Skeletal muscle tissue (tissue), 4 donors: ENCODE data around the gene USP8. TPM values are rescaled to one million over a fixed set of nuclear protein-coding genes. Genes with fewer than 3 reads are reported as not detected.

Source experiments
- H3K27ac ChIP-seq: one replicate; pipeline ENCODE4 v1.7.0; 2013; ENCODE audit warnings: mild to moderate bottlenecking, low read depth, low read length, inconsistent platforms
- H3K27me3 ChIP-seq, 3 donors: one replicate each; pipeline ENCODE4 v1.7.0; 2013; ENCODE audit warnings: low read length in 3 of 3; ENCODE audit not compliant: control insufficient read depth in 3 of 3, insufficient read depth in 3 of 3
- H3K36me3 ChIP-seq, 3 donors: one replicate each; pipeline ENCODE4 v1.7.0; 2013; ENCODE audit warnings: low read length in 3 of 3; ENCODE audit not compliant: control insufficient read depth in 3 of 3, insufficient read depth in 3 of 3
- H3K4me1 ChIP-seq, 3 donors: one replicate each; pipeline ENCODE4 v1.7.0; 2013; ENCODE audit warnings: low read length in 3 of 3, mild to moderate bottlenecking in 3 of 3; ENCODE audit not compliant: control insufficient read depth in 3 of 3, insufficient read depth in 3 of 3
- H3K4me3 ChIP-seq, 3 donors: one replicate each; pipeline ENCODE4 v1.7.0; 2013; ENCODE audit warnings: low read length in 3 of 3
- H3K9ac ChIP-seq, 3 donors: one replicate each; pipeline ENCODE4 v1.7.0; 2013; ENCODE audit warnings: low read length in 3 of 3, mild to moderate bottlenecking in 3 of 3, moderate library complexity in 2 of 3, low read depth in 1 of 3
- H3K9me3 ChIP-seq, 3 donors: one replicate each; pipeline ENCODE4 v1.7.0; 2013; ENCODE audit warnings: low read length in 3 of 3; ENCODE audit not compliant: control insufficient read depth in 3 of 3
- total RNA-seq: library from RNA; depleted of rRNA; stranded (reverse); fragments of >200 nt; gene quantifications from one replicate; pipeline ENCODE4 v1.2.3, GENCODE V29; 2014
- donor health status: Osteomylitis.

Gene USP8
- total RNA-seq, 1 donor from 2014 or later = 19.3 TPM

DNA sequence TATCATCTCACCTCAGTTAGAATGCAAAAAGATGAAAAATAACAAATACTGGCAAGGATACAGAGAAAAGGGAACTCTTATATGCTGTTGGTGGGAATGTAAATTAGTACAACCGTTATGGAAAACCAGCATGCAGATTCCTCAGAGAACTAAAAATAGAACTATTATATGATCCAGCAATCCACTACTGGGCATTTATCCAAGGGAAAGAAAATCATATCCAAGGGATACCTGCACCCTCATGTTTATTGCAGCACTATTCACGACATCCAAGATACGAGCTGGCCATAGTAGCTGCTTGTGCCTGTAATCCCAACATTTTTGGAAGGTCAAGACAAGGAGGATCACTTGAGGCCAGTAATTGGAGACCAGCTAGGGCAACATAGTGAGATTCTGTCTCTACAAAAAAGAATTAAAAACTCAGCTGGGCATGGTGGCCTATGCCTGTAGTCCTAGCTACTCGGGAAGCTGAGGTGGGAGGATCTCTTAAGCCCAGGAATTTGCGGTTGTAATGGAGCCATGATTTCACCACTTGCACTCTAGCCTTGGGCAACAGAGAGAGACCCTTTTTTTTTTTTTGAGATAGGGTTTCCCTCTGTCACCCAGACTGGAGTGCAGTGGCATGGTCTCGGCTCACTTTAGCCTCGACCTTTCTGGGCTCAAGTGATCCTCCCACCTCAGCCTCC, 95.7 kb downstream of the USP8 start:
- no peaks in the 10 kb centered on the region for H3K36me3 ChIP-seq
- H3K4me3 ChIP-seq = no peak overlapping the region
- no peaks in the 10 kb centered on the region for H3K4me1 ChIP-seq
- H3K27me3 ChIP-seq = no peaks in the 10 kb centered on the region
- no peak overlapping the region for H3K27ac ChIP-seq
- no peak overlapping the region for H3K9ac ChIP-seq
- peaks cover 0 to 3% (median 3%) of the 10 kb centered on the region in 3 donors for H3K9me3 ChIP-seq

DNA sequence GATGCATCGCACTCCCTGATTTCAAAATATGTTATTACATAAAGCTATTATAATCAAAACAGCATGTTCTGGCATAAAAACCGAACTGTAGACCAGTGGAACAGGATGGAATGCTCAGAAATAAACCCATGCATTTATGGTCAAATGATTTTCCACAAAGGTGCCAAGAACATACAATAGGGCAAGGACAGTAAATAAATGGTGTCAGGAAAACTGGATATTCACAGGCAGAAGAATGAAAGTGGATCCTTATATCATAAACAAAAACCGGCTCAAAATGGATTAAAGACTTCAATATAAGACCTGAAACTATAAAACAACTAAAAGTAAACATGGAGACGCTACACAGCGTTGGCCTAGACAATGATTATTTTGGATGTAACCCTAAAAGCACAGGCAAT, 99.6 kb downstream of the USP8 start:
- H3K9ac ChIP-seq = no peak overlapping the region
- H3K27me3 ChIP-seq = no peaks in the 10 kb centered on the region
- no peak overlapping the region for H3K4me3 ChIP-seq
- H3K9me3 ChIP-seq = no peaks in the 10 kb centered on the region
- H3K27ac ChIP-seq = no peak overlapping the region
- no peaks in the 10 kb centered on the region for H3K4me1 ChIP-seq
- H3K36me3 ChIP-seq = no peaks in the 10 kb centered on the region

DNA sequence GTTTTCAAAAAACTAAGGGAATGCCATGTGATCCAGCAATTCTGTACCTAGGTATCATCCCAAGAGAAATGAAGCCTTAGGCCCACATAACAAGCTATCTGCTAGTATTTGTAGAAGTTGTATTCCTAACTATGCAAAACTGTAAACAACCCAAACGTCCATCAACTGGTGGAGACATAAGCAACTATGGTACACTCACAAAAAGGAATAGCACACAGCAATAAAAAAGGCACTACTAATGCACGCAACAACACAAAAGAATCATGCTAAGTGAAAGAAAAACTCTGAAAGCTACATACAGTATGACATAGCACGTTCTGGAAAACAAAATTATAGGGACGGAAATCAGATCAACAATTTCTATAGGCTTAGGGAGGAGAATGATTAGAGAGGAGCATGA, 107.0 kb downstream of the USP8 start:
- H3K4me3 ChIP-seq = no peak overlapping the region
- H3K27ac ChIP-seq = no peak overlapping the region
- no peaks in the 10 kb centered on the region for H3K9me3 ChIP-seq
- H3K4me1 ChIP-seq = no peaks in the 10 kb centered on the region
- no peaks in the 10 kb centered on the region for H3K27me3 ChIP-seq
- no peak overlapping the region for H3K9ac ChIP-seq
- H3K36me3 ChIP-seq = no peaks in the 10 kb centered on the region

DNA sequence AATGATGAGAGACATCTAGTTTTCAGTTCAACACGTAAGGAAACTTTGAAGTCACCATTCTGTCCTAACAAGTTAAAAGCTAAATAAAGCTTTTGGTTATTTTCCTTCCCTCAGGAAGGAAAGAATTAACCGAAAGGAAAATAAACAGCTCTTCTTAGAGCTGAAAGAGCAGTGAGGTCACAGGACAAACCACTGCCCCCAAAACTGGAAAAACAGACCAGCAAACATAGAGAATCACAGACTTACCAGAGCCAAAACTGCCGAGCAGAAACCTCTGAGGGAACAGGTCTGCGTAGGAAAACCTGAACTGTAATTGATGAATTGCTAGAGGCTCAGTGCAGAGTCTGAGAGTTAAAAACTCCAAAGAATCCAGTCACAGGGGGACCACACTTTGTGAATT, 107.6 kb downstream of the USP8 start:
- no peaks in the 10 kb centered on the region for H3K4me1 ChIP-seq
- no peak overlapping the region for H3K9ac ChIP-seq
- no peaks in the 10 kb centered on the region for H3K36me3 ChIP-seq
- no peak overlapping the region for H3K27ac ChIP-seq
- H3K27me3 ChIP-seq = no peaks in the 10 kb centered on the region
- no peaks in the 10 kb centered on the region for H3K9me3 ChIP-seq
- no peak overlapping the region for H3K4me3 ChIP-seq

DNA sequence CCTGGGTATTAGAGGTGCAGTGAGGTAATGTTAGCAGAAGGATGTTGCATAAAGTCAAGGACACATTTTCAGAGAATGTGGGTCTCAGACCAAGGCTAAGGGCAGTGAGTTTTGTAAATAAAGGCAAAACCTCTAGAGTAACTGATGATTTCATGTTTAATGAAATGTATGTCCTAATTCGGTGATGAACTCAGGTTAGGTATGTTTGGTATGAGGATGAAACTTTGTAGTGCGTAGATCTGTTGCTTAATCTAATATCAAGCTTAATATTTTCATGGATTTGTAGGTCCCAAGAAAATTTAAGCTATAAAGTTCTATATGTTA, 118.6 kb downstream of the USP8 start:
- H3K4me3 ChIP-seq = no peak overlapping the region
- no peaks in the 10 kb centered on the region for H3K4me1 ChIP-seq
- no peaks in the 10 kb centered on the region for H3K27me3 ChIP-seq
- no peak overlapping the region for H3K27ac ChIP-seq
- no peak overlapping the region for H3K9ac ChIP-seq
- no peaks in the 10 kb centered on the region for H3K36me3 ChIP-seq
- no peaks in the 10 kb centered on the region for H3K9me3 ChIP-seq

DNA sequence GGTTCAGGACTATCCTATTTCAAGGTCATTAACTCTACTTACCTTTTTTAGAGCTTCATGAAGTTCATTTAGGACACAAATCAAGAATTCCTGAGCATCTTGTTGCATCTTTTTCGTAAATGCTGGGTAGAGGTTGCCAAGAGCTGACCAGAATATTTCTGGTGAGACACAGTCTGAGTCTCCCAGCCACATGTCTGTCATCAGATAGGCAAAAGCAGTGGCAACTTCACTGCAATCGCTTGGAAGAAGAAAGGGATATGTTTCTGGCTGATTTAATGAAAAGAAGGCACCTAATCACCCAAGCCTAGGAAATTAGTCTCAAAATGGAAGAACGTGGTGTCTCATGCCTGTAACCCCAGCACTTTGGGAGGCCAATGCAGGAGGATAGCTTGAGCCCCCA, 119.4 kb downstream of the USP8 start:
- H3K9me3 ChIP-seq = no peaks in the 10 kb centered on the region
- no peak overlapping the region for H3K9ac ChIP-seq
- H3K27ac ChIP-seq = no peak overlapping the region

DNA sequence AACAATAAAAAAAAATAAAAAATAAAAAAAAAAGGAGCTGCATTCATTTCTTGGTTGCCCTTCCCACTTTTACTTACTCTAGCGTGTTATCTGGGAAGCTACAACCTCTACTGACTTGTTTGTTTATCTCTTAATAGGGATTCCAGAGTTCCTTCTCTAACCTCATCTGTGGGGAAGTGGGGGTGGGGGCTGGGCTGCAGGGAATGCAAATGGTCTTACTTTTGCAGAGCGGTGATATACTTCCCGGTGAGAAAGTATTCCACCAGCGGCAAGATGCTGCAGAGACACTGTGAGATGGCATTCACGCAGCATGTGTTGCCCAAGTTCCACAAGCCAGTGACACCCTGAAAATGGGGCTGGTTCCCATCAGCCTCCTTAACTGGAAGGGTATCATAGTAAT, 120.2 kb downstream of the USP8 start:
- Histone ChIP-seq H3K4me3 (no peak overlapping the region), H3K4me1 (no peaks in the 10 kb centered on the region), H3K27me3 (no peaks in the 10 kb centered on the region), H3K27ac (no peak overlapping the region), H3K9me3 (no peaks in the 10 kb centered on the region), H3K36me3 (no peaks in the 10 kb centered on the region), H3K9ac (no peak overlapping the region)

More for the DNA sequence above, 119.4 kb downstream of the USP8 start:
- Histone ChIP-seq H3K4me1 (no peaks in the 10 kb centered on the region), H3K4me3 (no peak overlapping the region), H3K27me3 (no peaks in the 10 kb centered on the region), H3K36me3 (no peaks in the 10 kb centered on the region)

DNA sequence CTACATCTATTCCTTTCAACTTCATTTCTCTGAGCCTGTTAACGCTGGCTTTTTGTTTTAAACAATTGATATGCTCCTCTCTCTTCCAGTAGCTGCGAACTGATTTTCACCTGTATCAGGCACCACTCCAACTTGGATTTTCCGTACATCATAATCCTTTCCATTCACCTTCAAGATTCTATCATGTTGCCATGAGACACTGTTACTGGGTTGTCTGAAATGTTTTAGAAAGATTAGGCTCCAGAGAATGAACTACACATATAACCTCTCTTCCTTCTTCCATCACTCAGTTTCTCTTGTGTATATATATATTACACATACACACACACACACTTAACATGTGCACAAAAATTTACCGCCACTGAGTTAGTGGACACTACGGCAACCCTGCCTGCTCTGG, 122.4 kb downstream of the USP8 start, which contains the start of gene USP50:
TSS of gene USP50 (minus strand) at position 101 of the 400 bp plus-strand sequence. CDS start 141 bp downstream, outside the sequence.
- Histone ChIP-seq H3K36me3 (no peaks in the 10 kb centered on the region), H3K4me3 (no peak within 1 kb of the TSS), H3K9ac (no peak within 1 kb of the TSS), H3K9me3 (no peaks in the 10 kb centered on the region), H3K4me1 (no peaks in the 10 kb centered on the region), H3K27ac (no peak within 1 kb of the TSS), H3K27me3 (no peaks in the 10 kb centered on the region)

DNA sequence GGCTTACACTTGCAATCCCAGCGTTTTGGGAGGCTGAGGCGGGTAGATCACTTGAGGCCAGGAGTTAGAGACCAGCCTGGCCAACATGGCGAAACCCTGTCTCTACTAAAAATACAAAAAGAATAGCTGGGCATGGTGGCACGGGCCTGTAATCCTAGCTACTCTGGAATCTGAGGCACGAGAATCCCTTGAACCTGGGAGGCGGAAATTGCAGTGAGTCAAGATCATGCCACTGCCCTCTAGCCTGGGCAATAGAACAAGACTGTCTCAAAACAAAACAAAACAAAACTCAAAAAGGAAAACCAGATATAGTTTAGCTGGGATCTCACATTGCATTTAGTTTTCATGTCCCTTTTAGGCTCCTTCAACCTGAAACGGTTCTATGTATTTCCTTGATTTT, 125.1 kb downstream of the USP8 start:
- Histone ChIP-seq H3K4me3 (no peak overlapping the region), H3K9me3 (no peaks in the 10 kb centered on the region), H3K9ac (no peak overlapping the region), H3K36me3 (no peaks in the 10 kb centered on the region), H3K4me1 (no peaks in the 10 kb centered on the region), H3K27me3 (no peaks in the 10 kb centered on the region), H3K27ac (no peak overlapping the region)

DNA sequence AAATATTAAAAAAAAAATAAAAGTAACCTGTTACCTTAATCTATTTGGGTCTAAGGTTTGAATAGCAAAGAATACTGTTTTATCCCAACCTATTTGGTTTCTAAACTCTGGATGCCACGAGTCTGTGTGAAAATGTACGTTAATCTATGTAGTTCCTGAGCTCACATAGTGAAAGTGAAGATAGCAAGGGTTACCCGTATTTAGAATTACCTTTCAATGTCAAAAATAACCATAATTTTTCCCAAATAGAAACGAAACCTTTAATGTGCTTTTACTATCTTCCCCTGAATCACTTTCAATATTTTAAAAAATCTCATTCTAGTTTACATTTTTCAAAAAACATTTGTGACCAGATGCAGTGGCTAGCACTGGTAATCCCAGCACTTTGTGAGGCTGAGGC, 128.0 kb downstream of the USP8 start:
- Histone ChIP-seq H3K9me3 (no peaks in the 10 kb centered on the region), H3K27me3 (no peaks in the 10 kb centered on the region), H3K4me3 (no peak overlapping the region), H3K36me3 (peaks cover 0 to 4% (median 0%) of the 10 kb centered on the region in 3 donors), H3K27ac (no peak overlapping the region), H3K9ac (no peak overlapping the region), H3K4me1 (no peaks in the 10 kb centered on the region)
